ENCODE results near the gene CHTF18.

DNA sequence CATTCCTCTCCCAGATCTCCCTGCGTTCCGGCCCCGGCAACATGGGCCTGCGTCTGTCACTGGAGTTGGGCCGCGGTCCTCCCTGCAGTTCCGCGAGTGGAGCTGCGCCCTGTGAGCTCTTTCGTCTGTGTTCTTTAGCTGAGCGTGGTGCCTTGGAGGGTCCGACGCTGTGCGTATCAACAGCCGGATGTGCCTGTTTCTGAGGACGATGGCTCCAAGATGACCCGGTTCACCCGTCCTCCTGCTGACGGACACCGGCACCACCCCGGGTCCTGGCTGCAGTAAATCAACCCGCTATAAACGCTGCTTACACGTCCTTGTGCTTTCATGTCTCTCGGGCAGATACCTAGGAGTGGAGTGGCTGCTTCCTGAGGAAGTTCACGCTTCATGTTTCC, 56.9 kb downstream of the CHTF18 start:
- TF ChIP-seq, protein P1, sequence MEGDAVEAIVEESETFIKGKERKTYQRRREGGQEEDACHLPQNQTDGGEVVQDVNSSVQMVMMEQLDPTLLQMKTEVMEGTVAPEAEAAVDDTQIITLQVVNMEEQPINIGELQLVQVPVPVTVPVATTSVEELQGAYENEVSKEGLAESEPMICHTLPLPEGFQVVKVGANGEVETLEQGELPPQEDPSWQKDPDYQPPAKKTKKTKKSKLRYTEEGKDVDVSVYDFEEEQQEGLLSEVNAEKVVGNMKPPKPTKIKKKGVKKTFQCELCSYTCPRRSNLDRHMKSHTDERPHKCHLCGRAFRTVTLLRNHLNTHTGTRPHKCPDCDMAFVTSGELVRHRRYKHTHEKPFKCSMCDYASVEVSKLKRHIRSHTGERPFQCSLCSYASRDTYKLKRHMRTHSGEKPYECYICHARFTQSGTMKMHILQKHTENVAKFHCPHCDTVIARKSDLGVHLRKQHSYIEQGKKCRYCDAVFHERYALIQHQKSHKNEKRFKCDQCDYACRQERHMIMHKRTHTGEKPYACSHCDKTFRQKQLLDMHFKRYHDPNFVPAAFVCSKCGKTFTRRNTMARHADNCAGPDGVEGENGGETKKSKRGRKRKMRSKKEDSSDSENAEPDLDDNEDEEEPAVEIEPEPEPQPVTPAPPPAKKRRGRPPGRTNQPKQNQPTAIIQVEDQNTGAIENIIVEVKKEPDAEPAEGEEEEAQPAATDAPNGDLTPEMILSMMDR (IDR thresholded peaks at IDR 0.05), result no peak
- no peak for TF ChIP-seq POLR2A (IDR thresholded peaks at IDR 0.05)
- TF ChIP-seq EP300 (IDR thresholded peaks at IDR 0.05), result no peak
